Measurements from ENCODE around the gene JPT2.

DNA sequence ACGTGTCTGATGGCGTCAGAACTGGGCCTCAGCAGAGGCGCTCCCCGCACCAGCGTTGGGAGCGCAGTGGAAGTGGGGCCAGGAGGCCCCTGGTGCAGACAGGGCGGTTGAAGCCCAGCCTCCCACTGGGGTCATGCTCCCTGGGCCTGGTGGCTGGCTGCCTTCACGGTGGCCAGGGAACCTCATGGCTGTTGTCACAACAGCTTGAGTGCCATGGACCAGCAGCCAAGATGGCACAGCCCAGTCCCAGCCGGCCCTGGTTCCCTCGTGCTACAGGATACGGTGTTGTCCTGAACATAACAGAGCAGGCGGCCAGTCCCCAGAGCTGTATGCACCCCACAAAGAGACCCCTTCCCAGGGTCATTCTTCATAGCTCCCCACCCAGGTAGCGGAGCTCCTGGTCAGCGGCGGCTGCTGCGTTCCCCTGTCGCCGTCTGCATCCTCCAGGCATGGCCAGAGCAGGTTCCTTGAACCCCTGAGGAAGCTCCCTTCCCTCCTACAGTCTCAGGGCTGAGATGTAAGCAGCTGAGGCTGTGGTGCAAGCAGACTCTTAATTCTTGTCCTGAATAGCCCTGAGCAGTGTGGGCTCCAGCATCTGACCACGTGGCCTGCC, 63.6 kb downstream of the JPT2 start:
- TF ChIP-seq, protein P1, sequence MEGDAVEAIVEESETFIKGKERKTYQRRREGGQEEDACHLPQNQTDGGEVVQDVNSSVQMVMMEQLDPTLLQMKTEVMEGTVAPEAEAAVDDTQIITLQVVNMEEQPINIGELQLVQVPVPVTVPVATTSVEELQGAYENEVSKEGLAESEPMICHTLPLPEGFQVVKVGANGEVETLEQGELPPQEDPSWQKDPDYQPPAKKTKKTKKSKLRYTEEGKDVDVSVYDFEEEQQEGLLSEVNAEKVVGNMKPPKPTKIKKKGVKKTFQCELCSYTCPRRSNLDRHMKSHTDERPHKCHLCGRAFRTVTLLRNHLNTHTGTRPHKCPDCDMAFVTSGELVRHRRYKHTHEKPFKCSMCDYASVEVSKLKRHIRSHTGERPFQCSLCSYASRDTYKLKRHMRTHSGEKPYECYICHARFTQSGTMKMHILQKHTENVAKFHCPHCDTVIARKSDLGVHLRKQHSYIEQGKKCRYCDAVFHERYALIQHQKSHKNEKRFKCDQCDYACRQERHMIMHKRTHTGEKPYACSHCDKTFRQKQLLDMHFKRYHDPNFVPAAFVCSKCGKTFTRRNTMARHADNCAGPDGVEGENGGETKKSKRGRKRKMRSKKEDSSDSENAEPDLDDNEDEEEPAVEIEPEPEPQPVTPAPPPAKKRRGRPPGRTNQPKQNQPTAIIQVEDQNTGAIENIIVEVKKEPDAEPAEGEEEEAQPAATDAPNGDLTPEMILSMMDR (conservative IDR thresholded peaks at IDR 0.05; ENCODE audit: low read depth, low read length) = no peak
- no peak for TF ChIP-seq EZH2 (IDR thresholded peaks at IDR 0.05; ENCODE audit: borderline replicate concordance, low read depth, low read length, poor library complexity, severe bottlenecking)

All from A673 (cell line).